ENCODE data around the gene MMS19.

DNA sequence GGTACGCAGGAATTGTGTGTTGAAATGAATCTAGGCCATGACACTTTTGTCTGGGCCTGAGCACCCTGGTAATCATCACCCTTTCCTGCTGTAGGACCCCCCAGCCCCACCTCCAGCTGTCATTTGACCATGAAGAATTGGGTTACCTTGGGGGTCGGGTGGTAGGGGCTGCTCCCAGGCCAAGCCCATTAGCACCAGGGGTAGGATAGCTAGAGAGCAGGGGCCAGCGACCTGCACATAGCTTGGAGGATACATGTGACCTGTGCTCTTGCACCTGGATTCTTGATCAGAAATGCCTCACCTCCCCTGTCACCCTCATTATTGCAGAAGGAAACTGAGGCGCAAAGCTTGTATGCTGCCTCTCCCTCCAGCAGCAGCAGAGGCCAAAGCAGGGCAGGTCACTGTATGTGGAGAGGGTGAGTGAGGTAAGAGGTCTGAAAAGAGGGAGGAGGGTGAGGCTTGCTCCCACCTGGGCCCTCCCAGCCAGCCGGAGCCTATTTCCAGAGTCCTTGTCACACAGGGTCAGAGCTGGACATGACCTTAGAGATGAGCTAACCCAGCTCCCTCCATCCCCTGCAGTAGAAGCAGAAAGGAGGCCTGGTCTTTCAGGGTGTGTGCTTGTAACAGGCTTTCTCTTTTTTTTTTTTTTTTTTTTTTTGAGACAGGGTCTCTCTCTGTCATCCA, 39.1 kb upstream of the MMS19 start:
- no peak for TF ChIP-seq CTCF (IDR thresholded peaks at IDR 0.05)
- TF ChIP-seq POLR2A (IDR thresholded peaks at IDR 0.05): no peak

Data from vagina (tissue), 2 donors.